Stimulated activated memory B cell treated with anti-CD40 and anti-IgM and Interleukin-4, amounts not matched to agents 10 μg/mL and 1 μg/mL and 100 μg/mL, for 72 hours (primary cell): ENCODE results near the gene PATL2.
"Not testable (repeated sequence)": the region's sequence is repeated elsewhere in the genome, so short reads cannot be mapped to it uniquely, and the experiment has no call there.

Source experiments
- ATAC-seq: fragments of 150-1000 bp; cut with Tn5 transposase; 2 replicates; pipeline ENCODE4 v1.10.0; 2021
- H3K27ac Mint-ChIP-seq: one replicate; pipeline ENCODE4 v1.8.0; 2022; ENCODE audit warnings: mild to moderate bottlenecking, mixed read lengths
- H3K27me3 Mint-ChIP-seq: one replicate; pipeline ENCODE4 v1.8.0; 2022; ENCODE audit warnings: mixed read lengths
- H3K36me3 Mint-ChIP-seq: one replicate; pipeline ENCODE4 v1.8.0; 2022; ENCODE audit warnings: mixed read lengths
- H3K4me1 Mint-ChIP-seq: one replicate; pipeline ENCODE4 v1.8.0; 2022; ENCODE audit warnings: mixed read lengths
- H3K4me3 Mint-ChIP-seq: one replicate; pipeline ENCODE4 v1.8.0; 2022; ENCODE audit warnings: mild to moderate bottlenecking, moderate library complexity, mixed read lengths
- H3K9me3 Mint-ChIP-seq: one replicate; pipeline ENCODE4 v1.8.0; 2022; ENCODE audit warnings: mixed read lengths

The PATL2 gene

DNA sequence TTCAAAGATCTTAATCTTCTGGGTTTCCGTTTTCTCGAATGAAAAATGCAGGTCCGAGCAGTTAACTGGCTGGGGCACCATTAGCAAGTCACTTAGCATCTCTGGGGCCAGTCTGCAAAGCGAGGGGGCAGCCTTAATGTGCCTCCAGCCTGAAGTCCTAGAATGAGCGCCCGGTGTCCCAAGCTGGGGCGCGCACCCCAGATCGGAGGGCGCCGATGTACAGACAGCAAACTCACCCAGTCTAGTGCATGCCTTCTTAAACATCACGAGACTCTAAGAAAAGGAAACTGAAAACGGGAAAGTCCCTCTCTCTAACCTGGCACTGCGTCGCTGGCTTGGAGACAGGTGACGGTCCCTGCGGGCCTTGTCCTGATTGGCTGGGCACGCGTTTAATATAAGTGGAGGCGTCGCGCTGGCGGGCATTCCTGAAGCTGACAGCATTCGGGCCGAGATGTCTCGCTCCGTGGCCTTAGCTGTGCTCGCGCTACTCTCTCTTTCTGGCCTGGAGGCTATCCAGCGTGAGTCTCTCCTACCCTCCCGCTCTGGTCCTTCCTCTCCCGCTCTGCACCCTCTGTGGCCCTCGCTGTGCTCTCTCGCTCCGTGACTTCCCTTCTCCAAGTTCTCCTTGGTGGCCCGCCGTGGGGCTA lies at the start of gene PATL2, which contains the start of gene B2M:
TSS of gene PATL2 (minus strand) at position 228 of the 647 bp plus-strand sequence. CDS start 34,833 bp downstream, outside the sequence.
TSS of gene B2M (plus strand) at position 422 of the 647 bp plus-strand sequence. CDS start at position 452, 30 bp downstream.
- Mint-ChIP-seq H3K4me1 (peaks cover 40% of the 10 kb centered on the region), H3K27me3 (no peaks in the 10 kb centered on the region), H3K27ac (peak within 1 kb of the TSS; percentile 100), H3K9me3 (no peaks in the 10 kb centered on the region), H3K4me3 (peak within 1 kb of the TSS; percentile 98), H3K36me3 (peaks cover 69% of the 10 kb centered on the region)
- peak; percentile 92 for ATAC-seq

DNA sequence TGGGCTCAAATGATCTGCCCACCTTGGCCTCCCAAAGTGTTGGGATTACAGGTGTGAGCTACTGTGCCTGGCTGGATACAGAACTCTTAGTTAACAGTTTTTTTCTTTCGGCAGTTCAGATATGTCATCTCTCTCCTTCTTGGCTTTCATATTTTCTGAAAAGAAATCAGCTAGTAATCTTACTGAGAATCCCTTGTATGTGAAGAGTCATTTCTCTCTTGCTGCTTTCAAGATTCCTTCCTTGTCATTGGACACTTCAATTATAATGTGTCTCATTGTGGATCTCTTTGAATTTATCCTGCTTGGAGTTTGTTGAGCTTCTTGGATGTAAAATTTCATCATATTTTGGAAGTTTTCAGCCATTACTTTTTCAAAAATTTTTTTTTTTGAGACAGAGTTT lies 42.2 kb upstream of the PATL2 start:
- no peak for ATAC-seq
- H3K9me3 Mint-ChIP-seq, result peaks cover 9% of the 10 kb centered on the region
- no peak overlapping the region for H3K27ac Mint-ChIP-seq
- no peaks in the 10 kb centered on the region for H3K4me1 Mint-ChIP-seq
- H3K4me3 Mint-ChIP-seq, result no peak overlapping the region
- H3K27me3 Mint-ChIP-seq, result no peaks in the 10 kb centered on the region
- peaks cover 52% of the 10 kb centered on the region for H3K36me3 Mint-ChIP-seq

DNA sequence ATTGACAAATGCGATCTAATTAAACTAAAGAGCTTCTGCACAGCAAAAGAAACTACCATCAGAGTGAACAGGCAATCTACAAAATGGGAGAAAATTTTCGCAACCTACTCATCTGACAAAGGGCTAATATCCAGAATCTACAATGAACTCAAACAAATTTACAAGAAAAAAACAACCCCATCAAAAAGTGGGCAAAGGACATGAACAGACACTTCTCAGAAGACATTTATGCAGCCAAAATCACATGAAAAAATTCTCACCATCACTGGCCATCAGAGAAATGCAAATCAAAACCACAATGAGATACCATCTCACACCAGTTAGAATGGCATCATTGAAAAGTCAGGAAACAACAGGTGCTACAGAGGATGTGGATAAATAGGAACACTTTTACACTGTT lies 32.3 kb upstream of the PATL2 start:
- not testable (repeated sequence) for H3K9me3 Mint-ChIP-seq, ATAC-seq, H3K27me3 Mint-ChIP-seq, H3K36me3 Mint-ChIP-seq, H3K4me3 Mint-ChIP-seq, H3K27ac Mint-ChIP-seq, H3K4me1 Mint-ChIP-seq

DNA sequence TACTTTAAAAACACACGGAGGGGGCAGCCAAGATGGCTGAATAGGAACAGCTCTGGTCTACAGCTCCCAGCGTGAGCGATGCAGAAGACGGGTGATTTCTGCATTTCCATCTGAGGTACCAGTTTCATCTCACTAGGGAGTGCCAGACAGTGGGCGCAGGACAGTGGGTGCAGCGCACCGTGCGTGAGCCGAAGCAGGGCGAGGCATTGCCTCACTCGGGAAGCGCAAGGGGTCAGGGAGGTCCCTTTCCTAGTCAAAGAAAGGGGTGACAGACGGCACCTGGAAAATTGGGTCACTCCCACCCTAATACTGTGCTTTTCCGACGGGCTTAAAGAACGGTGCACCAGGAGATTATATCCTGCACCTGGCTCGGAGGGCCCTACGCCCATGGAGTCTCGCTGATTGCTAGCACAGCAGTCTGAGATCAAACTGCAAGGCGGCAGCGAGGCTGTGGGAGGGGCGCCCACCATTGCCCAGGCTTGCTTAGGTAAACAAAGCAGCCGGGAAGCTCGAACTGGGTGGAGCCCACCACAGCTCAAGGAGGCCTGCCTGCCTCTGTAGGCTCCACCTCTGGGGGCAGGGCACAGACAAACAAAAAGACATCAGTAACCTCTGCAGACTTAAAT lies 28.2 kb upstream of the PATL2 start:
- not testable (repeated sequence) for ATAC-seq, H3K4me3 Mint-ChIP-seq, H3K9me3 Mint-ChIP-seq, H3K36me3 Mint-ChIP-seq, H3K27ac Mint-ChIP-seq, H3K27me3 Mint-ChIP-seq
- peaks cover 29% of the 10 kb centered on the region for H3K4me1 Mint-ChIP-seq

DNA sequence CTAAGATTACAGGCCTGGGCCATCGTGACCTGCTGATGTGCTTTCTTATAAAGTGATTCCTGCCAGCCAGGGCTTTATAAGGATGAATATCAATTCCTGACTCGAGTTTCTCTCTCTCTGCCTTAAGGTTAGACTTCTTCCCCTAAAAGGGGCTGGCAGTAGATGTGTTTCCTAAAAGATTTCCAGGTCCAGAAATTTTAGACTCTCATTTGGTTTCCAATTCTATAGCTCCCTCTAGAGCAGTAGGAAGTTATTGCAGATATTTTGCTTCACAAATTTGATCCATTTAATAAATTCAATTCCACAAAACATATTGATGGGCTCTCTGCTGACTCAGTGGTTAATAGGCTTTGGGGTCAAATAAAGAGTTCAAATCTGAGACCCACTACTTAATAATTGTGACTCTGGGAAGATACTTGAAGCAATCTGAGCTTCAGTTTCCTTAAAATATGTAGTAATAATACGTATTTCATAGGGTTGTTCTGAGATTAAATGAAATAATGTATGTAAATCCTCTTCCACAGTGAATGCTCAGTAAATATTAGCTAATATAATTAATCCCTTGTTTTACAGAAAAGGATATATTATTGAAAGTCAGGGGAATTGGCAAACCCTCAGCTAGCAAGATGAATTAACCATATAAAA lies 27.3 kb upstream of the PATL2 start:
- peak overlapping the region; percentile 92 for H3K27ac Mint-ChIP-seq
- H3K4me3 Mint-ChIP-seq, result peak overlapping the region; percentile 18
- peaks cover 34% of the 10 kb centered on the region for H3K4me1 Mint-ChIP-seq
- ATAC-seq, result no peak
- H3K9me3 Mint-ChIP-seq, result no peaks in the 10 kb centered on the region
- H3K27me3 Mint-ChIP-seq, result no peaks in the 10 kb centered on the region
- peaks cover 5% of the 10 kb centered on the region for H3K36me3 Mint-ChIP-seq

DNA sequence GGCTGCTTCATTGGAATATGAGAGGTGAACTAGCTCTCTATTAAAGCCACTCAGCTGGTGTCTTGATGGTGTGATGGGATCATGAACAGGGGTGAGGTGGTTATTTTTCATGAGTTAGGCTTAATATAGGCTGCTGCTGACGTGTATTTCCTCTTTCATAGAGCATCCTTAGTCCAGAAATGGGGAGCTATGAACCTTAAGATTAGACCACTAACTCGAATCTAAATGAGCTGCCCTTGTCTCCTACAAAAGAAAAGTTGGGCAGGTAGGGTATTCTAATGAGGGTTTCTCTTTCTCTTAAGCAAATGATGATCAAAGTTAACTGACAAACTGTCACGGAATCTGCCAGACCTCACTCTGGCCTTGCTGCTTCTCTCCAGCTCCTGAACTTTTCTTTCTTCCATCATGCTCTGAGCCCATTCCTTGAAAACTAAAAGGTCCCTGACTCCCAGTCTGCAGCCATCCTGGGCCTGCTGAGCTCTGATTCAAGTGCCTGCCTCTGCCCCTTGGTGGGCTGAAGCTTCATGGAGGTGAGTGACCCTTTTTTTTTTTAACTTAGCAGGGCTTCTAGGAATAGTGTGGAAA lies 25.1 kb upstream of the PATL2 start, which contains the start of gene TRIM69:
TSS of gene TRIM69 (plus strand) at position 348 of the 585 bp plus-strand sequence. CDS start at position 525, 177 bp downstream.
- Mint-ChIP-seq H3K9me3 (no peaks in the 10 kb centered on the region), H3K4me1 (peaks cover 49% of the 10 kb centered on the region)

DNA sequence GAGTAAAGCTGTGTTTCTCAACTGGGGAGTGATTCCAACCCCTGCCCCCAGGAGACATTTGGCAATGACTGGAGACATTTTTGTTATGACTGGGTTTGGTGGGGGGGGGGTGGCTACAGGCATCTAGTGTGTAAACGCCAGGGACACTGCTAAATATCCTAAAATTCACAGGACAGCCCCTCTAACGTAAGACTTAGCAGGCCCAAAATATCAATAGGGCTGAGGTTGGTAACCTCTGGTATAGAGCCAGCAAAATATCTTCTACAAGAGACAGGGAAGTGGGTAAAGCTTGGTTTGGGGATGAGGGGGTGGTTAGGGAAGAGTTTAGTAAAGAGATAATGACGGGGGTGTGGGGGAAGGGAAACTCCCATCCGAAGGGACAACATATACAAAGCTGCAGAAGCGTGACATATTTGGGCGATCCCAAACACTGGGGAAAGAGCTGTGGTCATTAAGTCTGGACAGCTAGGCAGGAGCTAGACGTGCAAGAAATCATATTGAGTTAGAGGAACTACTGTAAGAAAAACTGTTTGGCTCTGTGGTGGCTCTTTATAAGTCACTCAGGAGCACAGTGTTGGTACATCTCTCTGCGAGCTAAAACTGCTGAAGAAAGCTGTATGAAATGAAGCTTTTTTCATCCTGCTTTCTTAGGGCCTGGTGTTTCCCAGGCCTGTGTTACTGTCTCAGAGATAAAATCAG lies 24.5 kb upstream of the PATL2 start:
- Mint-ChIP-seq H3K9me3 (no peaks in the 10 kb centered on the region), H3K27ac (peak overlapping the region; percentile 92), H3K4me3 (peak overlapping the region; percentile 64), H3K36me3 (peaks cover 10% of the 10 kb centered on the region), H3K27me3 (no peaks in the 10 kb centered on the region), H3K4me1 (peaks cover 51% of the 10 kb centered on the region)
- ATAC-seq, result peak; percentile 90

More for the DNA sequence above, 25.1 kb upstream of the PATL2 start, which contains the start of gene TRIM69:
- Mint-ChIP-seq H3K27me3 (no peaks in the 10 kb centered on the region), H3K27ac (peak within 1 kb of the TSS; percentile 92), H3K36me3 (peaks cover 10% of the 10 kb centered on the region), H3K4me3 (peak within 1 kb of the TSS; percentile 64)
- ATAC-seq, result peak; percentile 66

DNA sequence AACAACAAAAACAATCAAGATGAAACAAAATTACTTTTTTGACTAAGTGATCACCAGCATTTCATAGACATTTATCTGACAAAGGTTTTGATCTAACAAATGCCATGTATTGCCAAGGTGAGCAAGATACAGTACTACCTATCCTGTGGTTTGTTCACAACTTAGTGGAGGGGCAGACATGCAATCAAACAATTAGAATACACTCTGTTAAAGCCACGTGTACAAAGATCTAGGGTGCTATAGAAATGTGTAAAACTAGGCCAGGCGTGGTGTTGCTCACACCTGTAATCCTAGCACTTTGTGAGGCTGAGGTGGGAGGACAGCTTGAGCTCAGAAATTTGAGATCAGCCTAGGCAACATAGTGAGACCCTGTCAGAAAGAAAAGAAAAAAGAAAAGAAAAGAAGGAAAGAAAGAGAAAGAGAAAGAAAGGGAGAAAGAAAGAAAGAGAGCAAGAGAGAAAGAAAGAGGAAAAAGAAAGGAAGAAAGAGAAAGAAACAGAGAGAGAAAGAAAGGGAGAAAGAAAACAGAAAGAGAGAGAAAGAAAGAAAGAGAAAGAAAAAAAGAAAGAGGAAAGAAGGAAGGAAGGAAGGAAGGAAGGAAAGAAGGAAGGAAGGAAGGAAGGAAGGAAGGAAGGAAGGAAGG lies 23.8 kb upstream of the PATL2 start:
- H3K9me3 Mint-ChIP-seq, result no peaks in the 10 kb centered on the region
- no peaks in the 10 kb centered on the region for H3K27me3 Mint-ChIP-seq
- H3K36me3 Mint-ChIP-seq, result peaks cover 10% of the 10 kb centered on the region
- H3K4me1 Mint-ChIP-seq, result peaks cover 51% of the 10 kb centered on the region
- peak overlapping the region; percentile 92 for H3K27ac Mint-ChIP-seq
- H3K4me3 Mint-ChIP-seq, result peak overlapping the region; percentile 64
- no peak for ATAC-seq

DNA sequence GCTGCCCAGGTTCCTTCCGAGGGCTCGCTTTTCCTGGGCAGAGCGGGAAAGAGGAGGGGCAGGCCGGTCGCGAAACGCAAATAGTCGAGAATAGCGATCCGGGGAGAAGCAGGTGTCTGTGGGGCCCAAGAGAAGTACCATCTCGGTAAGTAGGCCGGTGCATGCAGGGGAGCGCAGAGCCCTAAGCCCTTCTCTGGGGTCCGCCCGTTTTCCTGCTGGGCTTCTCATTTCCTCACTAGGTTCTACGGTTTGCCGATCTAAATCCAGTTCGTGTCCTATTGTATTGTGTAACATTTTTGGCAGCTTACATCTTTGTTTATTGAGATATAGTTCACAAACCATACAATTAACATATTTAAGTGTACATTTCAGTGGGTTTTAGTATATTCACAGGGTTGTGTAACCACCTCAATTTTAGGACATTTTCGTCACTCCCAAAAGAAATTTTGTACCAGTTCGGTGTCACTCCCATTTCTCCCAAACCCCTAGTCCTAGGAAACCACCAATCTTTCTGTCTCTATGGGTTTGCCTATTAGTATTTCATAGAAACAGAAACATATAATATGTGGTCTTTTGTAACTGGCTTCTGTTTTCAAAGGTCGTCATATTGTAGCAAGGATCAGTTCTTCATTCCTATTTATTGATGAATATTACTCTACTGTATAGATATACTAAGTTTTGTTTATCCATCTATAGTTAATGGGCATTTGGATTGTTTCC lies 18.4 kb upstream of the PATL2 start:
- Mint-ChIP-seq H3K27me3 (no peaks in the 10 kb centered on the region), H3K4me3 (peak overlapping the region; percentile 99), H3K27ac (peak overlapping the region; percentile 98), H3K4me1 (peaks cover 60% of the 10 kb centered on the region), H3K9me3 (no peaks in the 10 kb centered on the region), H3K36me3 (peaks cover 10% of the 10 kb centered on the region)
- ATAC-seq, result peak; percentile 24

DNA sequence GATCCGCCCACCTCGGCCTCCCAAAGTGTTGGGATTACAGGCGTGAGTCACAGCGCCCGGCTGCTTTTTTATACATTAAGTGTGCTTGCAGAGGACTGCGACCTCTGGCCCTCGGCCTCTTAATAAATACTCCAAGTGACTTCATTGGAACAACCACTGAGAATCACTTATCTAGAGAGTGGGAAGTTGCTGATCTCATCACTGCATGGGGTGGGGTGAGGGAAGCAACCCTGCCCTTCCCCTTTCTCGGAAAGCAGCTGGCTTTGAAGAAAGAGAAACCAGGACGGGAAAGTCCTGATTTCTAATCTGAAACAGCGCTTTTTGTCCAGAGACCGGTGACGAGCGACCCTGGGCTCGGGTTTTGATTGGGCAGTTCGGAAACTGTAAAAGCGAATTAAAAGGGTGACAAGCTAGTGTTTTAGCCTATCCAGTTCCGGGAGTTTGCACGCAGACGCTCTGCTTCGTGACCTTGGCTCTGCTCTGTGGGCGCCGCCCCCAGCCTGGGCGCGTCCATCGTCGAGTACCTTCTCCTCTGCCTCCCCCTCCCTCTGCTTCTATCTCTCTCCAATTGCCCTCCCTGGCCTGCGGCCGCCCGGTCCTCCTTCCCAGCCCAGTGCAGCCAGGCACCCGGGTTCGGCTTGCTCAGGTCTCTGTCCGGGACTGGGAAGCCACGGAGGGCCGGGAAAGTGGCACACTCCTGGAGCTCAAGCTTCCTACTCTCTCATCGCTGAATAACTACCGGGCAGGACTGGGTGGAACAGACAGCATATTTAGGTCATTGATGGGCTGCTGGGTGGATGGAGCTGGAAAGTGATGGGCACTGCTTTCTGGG lies 17.7 kb upstream of the PATL2 start:
- peak; percentile 90 for ATAC-seq
- no peaks in the 10 kb centered on the region for H3K27me3 Mint-ChIP-seq
- H3K9me3 Mint-ChIP-seq, result no peaks in the 10 kb centered on the region
- peaks cover 65% of the 10 kb centered on the region for H3K4me1 Mint-ChIP-seq
- H3K36me3 Mint-ChIP-seq, result peaks cover 8% of the 10 kb centered on the region
- peak overlapping the region; percentile 98 for H3K27ac Mint-ChIP-seq
- peak overlapping the region; percentile 99 for H3K4me3 Mint-ChIP-seq

- H3K27me3 Mint-ChIP-seq, ATAC-seq, H3K9me3 Mint-ChIP-seq, H3K36me3 Mint-ChIP-seq: not testable (repeated sequence)
- peak overlapping the region; percentile 98 for H3K27ac Mint-ChIP-seq
- H3K4me3 Mint-ChIP-seq, result peak overlapping the region; percentile 99
- peaks cover 65% of the 10 kb centered on the region for H3K4me1 Mint-ChIP-seq
Measured at GRCh38 chr15:44728232-44728575, 17.1 kb upstream of the PATL2 start.

DNA sequence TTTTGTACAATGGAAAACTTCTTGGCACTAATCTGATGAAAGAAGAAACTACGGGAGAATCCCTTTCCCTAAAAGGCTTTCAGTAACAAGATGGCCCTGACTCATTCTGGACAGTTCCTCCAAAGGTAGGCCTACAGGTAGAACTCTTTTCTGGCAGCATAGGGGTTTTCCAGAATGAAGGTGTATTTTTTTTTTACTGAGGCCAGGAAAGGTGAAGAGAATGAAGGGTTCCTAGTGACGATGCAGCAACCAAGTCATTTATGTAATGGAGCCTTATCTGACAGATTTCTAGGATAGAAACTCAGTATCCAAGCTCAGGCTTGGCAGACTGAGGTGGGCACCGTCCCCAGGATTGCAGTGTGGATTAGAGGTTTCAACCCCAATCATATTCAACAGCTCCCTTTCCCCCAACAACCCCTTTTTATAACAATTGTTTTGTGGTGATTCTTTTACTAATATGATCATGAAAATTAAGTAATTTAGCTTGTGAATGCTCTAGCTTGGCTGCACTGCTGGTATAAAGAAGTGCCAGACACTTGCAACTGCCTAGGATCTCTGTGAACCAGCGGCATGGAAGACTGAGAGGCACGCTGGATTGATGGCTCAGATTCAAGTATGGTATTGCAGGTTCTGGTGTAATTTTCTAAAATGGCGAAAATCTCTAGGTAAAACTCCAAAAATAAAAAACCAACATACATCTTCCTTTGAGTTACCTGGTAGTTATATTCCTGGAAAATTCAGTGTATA lies 16.5 kb upstream of the PATL2 start:
- peak overlapping the region; percentile 98 for H3K27ac Mint-ChIP-seq
- H3K27me3 Mint-ChIP-seq, result no peaks in the 10 kb centered on the region
- no peak for ATAC-seq
- peaks cover 65% of the 10 kb centered on the region for H3K4me1 Mint-ChIP-seq
- no peaks in the 10 kb centered on the region for H3K9me3 Mint-ChIP-seq
- H3K36me3 Mint-ChIP-seq, result peaks cover 5% of the 10 kb centered on the region
- peak overlapping the region; percentile 34 for H3K4me3 Mint-ChIP-seq
